DND-41 (cell line): ENCODE data around the gene CACNA1D.

ENCODE experiments used
- ATAC-seq: fragments of 200-7000 bp; cut with Tn5 transposase; 3 replicates; pipeline ENCODE4 v1.9.1; 2021; ENCODE audit warnings: low read depth; ENCODE audit not compliant: insufficient read depth
- DNase-seq: peaks from one replicate; pipeline ENCODE4 v3.0.0-alpha.2; 2020
- H2AFZ ChIP-seq: 2 replicates; pipeline ENCODE4 v1.6.0; 2012; ENCODE audit warnings: low read depth, low read length
- H3K27ac ChIP-seq: 2 replicates; pipeline ENCODE4 v1.5.1; 2012; ENCODE audit warnings: low read length, inconsistent platforms
- H3K27me3 ChIP-seq: fragments of 200-600 bp; sonication (generic); 2 replicates; pipeline ENCODE4 v1.6.0; 2012; ENCODE audit warnings: low read length, mild to moderate bottlenecking, inconsistent platforms; ENCODE audit not compliant: insufficient read depth, poor library complexity
- H3K36me3 ChIP-seq: 2 replicates; pipeline ENCODE4 v1.5.1; 2012; ENCODE audit warnings: low read length, inconsistent platforms; ENCODE audit not compliant: insufficient read depth
- H3K4me1 ChIP-seq: 2 replicates; pipeline ENCODE4 v1.5.1; 2012; ENCODE audit warnings: mild to moderate bottlenecking, low read length; ENCODE audit not compliant: insufficient read depth
- H3K4me2 ChIP-seq: 2 replicates; pipeline ENCODE4 v1.6.0; 2012; ENCODE audit warnings: mild to moderate bottlenecking, moderate library complexity, low read length, inconsistent platforms; ENCODE audit not compliant: insufficient read depth
- H3K4me3 ChIP-seq, 2 experiments: fragments of 200-600 bp in 1 of 2; shearing (Covaris generic) in 1 of 2; 2 replicates each; pipeline ENCODE4 v1.5.1; 2012 to 2016; ENCODE audit warnings: inconsistent platforms in 2 of 2, low read length in 2 of 2, mild to moderate bottlenecking in 2 of 2, low read depth in 1 of 2, moderate library complexity in 1 of 2
- H3K79me2 ChIP-seq: 2 replicates; pipeline ENCODE4 v1.6.0; 2012; ENCODE audit warnings: low read length, inconsistent platforms; ENCODE audit not compliant: insufficient read depth
- H3K9ac ChIP-seq: 2 replicates; pipeline ENCODE4 v1.6.0; 2012; ENCODE audit warnings: low read depth, mild to moderate bottlenecking, inconsistent platforms, low read length, moderate library complexity
- H3K9me3 ChIP-seq: 2 replicates; pipeline ENCODE4 v1.5.1; 2012; ENCODE audit warnings: low read length, moderate library complexity, mild to moderate bottlenecking, inconsistent platforms; ENCODE audit not compliant: insufficient read depth, severe bottlenecking
- H4K20me1 ChIP-seq: 2 replicates; pipeline ENCODE4 v1.6.0; 2012; ENCODE audit warnings: low read length; ENCODE audit not compliant: insufficient read depth
- CTCF ChIP-seq: IDR thresholded peaks from 2 replicates; pipeline ENCODE4 v1.5.1; 2012; ENCODE audit warnings: borderline replicate concordance, low read length, moderate library complexity, mild to moderate bottlenecking; ENCODE audit not compliant: poor library complexity, severe bottlenecking; ENCODE audit errors: extremely low read depth
- EZH2 ChIP-seq: IDR thresholded peaks from 3 replicates; pipeline ENCODE4 v1.6.1; 2012; ENCODE audit warnings: borderline replicate concordance, low read depth, mild to moderate bottlenecking, moderate library complexity, low read length, inconsistent platforms; ENCODE audit not compliant: severe bottlenecking

CACNA1D gene

GRCh38 chr3:53483821-53484220 lies 10.6 kb upstream of the CACNA1D start:
- no peak overlapping the region for H3K27ac ChIP-seq
- H3K79me2 ChIP-seq: no peaks in the 10 kb centered on the region
- TF ChIP-seq CTCF: no peak
- TF ChIP-seq EZH2: no peak
- DNase-seq (no peak), ATAC-seq (no peak)
- no peaks in the 10 kb centered on the region for H4K20me1 ChIP-seq
- no peaks in the 10 kb centered on the region for H3K36me3 ChIP-seq
- no peaks in the 10 kb centered on the region for H3K9me3 ChIP-seq
- no peak overlapping the region for H3K9ac ChIP-seq
- H2AFZ ChIP-seq: no peak overlapping the region
- no peaks in the 10 kb centered on the region for H3K4me1 ChIP-seq
- H3K27me3 ChIP-seq: peaks cover 14% of the 10 kb centered on the region
- no peak overlapping the region for H3K4me3 ChIP-seq
- H3K4me2 ChIP-seq: no peak overlapping the region

- Histone ChIP-seq H3K4me3 (no peak overlapping the region), H3K36me3 (no peaks in the 10 kb centered on the region), H3K9me3 (no peaks in the 10 kb centered on the region), H3K4me2 (no peak overlapping the region), H3K9ac (no peak overlapping the region), H3K4me1 (no peaks in the 10 kb centered on the region), H3K27ac (no peak overlapping the region), H2AFZ (no peak overlapping the region), H3K27me3 (peaks cover 14% of the 10 kb centered on the region), H3K79me2 (no peaks in the 10 kb centered on the region), H4K20me1 (no peaks in the 10 kb centered on the region)
- DNase-seq (no peak), ATAC-seq (no peak)
- TF ChIP-seq CTCF (no peak), EZH2 (no peak)
Measured at GRCh38 chr3:53484984-53485383, 9.4 kb upstream of the CACNA1D start.

DNA sequence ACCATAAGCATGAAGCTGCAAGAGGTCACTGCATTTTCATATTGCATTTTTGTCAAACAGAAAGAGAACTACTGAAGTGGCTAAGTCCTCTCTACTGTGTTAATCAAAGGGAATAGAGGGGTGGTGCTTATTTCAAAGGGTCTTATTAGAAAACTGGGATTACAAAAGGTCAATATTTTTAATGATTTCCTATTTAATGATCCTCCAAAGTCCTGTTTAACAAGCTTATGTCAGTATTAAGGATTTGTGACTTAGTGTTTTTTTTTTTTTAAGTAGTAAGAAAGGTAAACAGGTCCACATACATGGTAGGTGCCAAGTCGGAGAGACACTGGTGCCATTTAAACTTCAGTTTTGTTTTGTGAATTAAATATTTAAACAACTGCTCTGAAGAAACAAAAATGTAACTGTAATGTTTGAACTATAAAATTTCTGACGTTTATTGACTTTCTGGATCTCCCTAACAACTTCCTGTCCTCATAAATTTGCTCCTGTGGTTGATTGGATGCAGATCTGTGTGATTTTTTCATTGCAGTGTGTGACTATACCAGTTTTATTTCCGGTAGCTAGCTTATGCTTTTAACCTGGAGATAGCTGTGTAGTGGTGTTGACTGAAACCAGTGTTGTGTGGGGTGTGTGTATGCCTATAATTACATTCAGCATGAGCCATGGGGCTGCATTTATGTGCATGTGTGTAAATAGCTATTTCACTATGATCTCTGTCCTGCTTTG lies 8.6 kb upstream of the CACNA1D start:
- TF ChIP-seq CTCF (no peak), EZH2 (no peak)
- Histone ChIP-seq H3K9me3 (no peaks in the 10 kb centered on the region), H3K4me2 (no peak overlapping the region), H3K27ac (no peak overlapping the region), H4K20me1 (no peaks in the 10 kb centered on the region), H3K27me3 (peaks cover 14% of the 10 kb centered on the region), H3K4me3 (no peak overlapping the region), H3K4me1 (no peaks in the 10 kb centered on the region), H3K79me2 (no peaks in the 10 kb centered on the region), H3K36me3 (no peaks in the 10 kb centered on the region), H2AFZ (no peak overlapping the region), H3K9ac (no peak overlapping the region)
- ATAC-seq (no peak), DNase-seq (no peak)
